ENCODE measurements around the gene NTN3. TPM values are rescaled to one million over a fixed set of nuclear protein-coding genes. Genes with fewer than 3 reads are reported as not detected.

NTN3 gene
- total and polyA plus RNA-seq, 12 donors, result 0.16 to 1.5 (median 0.32) TPM; not detected in 3

DNA sequence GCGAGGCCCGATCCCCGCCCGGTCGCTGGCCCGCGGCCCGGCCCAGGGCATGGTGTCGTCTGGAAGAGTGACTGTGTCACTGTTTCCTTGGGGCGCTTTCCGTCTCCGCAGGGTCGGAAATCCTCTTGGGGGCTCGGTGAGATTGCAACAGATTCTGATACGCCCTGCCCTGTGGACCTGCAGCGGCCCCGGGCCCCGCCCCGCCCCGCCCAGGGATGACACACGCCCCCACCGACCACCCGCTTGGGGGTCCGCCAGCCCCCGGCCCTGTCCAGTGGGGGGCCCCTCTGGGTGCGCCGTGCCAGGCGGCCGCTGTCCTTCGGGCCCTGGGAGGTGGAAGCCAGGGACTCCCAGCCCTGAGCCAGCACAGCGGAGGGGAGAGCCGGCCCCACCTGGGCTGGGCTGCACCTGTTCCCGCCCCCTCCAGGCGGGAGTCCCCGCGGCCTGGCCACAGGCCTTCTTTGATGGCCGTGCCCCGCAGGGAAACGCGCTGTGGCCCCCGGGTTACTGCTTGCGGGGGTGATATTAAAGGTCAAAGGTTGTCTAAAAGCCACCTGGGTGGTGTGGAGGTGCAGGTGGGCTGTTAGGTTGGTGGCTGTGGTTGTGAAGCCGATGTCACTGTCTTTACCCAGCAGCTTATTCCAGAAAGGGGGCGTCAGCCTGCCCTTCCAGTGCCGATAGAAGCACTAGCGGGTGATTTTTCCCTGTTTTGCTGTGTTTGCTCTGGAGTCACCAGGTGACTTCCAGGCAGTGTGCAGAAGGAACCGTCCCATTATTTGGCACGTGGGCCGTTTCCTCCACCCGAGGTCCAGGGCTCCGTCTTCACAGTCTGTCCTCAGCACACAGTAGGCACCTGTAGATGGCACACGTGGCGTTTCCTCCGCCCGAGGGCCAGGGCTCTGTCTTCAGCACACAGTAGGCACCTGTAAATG is 4.6 kb downstream of the NTN3 start:
- Histone ChIP-seq H3K36me3 (replicated peaks in 1 of 2) (no peaks in the 10 kb centered on the region), H3K27me3 (peaks cover 17% of the 10 kb centered on the region), H3K9me3 (replicated peaks in 1 of 3) (no peaks in the 10 kb centered on the region), H3K27ac (peak overlapping the region in 1 of 5 donors; percentile 92), H3K4me1 (replicated peaks in 1 of 2) (peaks cover 23 to 49% of the 10 kb centered on the region in 2 donors), H3K4me3 (peak overlapping the region in 3 of 4 donors; percentile 27 to 88 (median 32))
- TF ChIP-seq POLR2A (IDR thresholded peaks at IDR 0.05), result no peak
- TF ChIP-seq, protein P1, sequence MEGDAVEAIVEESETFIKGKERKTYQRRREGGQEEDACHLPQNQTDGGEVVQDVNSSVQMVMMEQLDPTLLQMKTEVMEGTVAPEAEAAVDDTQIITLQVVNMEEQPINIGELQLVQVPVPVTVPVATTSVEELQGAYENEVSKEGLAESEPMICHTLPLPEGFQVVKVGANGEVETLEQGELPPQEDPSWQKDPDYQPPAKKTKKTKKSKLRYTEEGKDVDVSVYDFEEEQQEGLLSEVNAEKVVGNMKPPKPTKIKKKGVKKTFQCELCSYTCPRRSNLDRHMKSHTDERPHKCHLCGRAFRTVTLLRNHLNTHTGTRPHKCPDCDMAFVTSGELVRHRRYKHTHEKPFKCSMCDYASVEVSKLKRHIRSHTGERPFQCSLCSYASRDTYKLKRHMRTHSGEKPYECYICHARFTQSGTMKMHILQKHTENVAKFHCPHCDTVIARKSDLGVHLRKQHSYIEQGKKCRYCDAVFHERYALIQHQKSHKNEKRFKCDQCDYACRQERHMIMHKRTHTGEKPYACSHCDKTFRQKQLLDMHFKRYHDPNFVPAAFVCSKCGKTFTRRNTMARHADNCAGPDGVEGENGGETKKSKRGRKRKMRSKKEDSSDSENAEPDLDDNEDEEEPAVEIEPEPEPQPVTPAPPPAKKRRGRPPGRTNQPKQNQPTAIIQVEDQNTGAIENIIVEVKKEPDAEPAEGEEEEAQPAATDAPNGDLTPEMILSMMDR (IDR thresholded peaks at IDR 0.05), result no peak
- 12 to 42% (median 22%) methylated on average over 13 to 55 of the region's 55 CpGs for WGBS, 4 donors
- DNase-seq, result no peak
- intact Hi-C loops (cut with DNase I), result no loop called here

DNA sequence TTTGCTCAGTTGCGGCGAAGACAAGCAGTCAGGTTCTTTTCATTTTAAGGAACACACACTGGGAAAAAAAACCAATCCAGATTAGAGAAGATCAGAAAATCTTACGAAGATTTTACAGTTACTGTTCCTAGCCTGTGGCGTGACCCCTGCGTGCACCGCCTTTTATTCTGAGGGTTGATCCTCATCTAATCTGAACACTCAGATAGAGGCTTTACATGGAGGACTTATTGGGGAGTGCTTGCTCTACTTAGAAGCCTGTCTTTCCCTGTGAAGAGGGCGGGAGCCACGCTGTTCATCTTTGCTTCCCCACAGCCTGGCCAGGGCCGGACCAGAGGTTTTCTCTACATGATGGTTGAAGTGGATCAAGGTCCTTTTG is 5.2 kb downstream of the NTN3 start:
- Histone ChIP-seq H3K4me1 (replicated peaks in 1 of 2) (peaks cover 18 to 42% of the 10 kb centered on the region in 2 donors), H3K9me3 (replicated peaks in 1 of 3) (no peaks in the 10 kb centered on the region), H3K4me3 (no peak overlapping the region), H3K27ac (no peak overlapping the region), H3K36me3 (replicated peaks in 1 of 2) (no peaks in the 10 kb centered on the region), H3K27me3 (peaks cover 15% of the 10 kb centered on the region)
- intact Hi-C loops (cut with DNase I), result no loop called here
- DNase-seq, result no peak
- WGBS, 4 donors, result 88 to 90% (median 90%) methylated on average over 9 of the region's 9 CpGs
- TF ChIP-seq, protein P1 (IDR thresholded peaks at IDR 0.05), result no peak
- no peak for TF ChIP-seq POLR2A (IDR thresholded peaks at IDR 0.05)

DNA sequence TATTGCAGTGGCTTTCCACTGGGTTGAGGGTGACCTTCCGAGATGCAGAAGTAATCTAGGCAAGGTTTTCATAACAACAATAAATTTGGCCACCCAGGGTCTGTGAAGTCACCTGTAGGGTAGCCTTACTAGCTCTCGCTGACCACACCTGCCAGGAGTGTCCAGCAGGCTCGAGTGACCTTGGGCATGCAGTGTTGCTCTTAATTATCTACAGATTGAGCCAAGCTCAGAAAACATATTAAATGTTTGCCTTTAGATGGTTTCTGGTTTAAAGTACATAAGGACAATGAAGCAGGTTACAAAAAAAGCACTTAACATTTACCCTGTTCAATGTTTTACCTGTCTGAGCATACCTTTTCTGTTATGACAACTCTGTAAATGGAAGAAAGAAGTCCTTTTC is 5.6 kb downstream of the NTN3 start:
- 70 to 83% (median 76%) methylated on average over 3 of the region's 3 CpGs for WGBS, 4 donors
- Histone ChIP-seq H3K27ac (no peak overlapping the region), H3K36me3 (replicated peaks in 1 of 2) (no peaks in the 10 kb centered on the region), H3K27me3 (peaks cover 11% of the 10 kb centered on the region), H3K4me3 (no peak overlapping the region), H3K9me3 (replicated peaks in 1 of 3) (no peaks in the 10 kb centered on the region), H3K4me1 (replicated peaks in 1 of 2) (peaks cover 14 to 38% of the 10 kb centered on the region in 2 donors)
- TF ChIP-seq POLR2A (IDR thresholded peaks at IDR 0.05), result no peak
- TF ChIP-seq, protein P1 (IDR thresholded peaks at IDR 0.05), result no peak
- intact Hi-C loops (cut with DNase I), result no loop called here
- DNase-seq, result no peak

DNA sequence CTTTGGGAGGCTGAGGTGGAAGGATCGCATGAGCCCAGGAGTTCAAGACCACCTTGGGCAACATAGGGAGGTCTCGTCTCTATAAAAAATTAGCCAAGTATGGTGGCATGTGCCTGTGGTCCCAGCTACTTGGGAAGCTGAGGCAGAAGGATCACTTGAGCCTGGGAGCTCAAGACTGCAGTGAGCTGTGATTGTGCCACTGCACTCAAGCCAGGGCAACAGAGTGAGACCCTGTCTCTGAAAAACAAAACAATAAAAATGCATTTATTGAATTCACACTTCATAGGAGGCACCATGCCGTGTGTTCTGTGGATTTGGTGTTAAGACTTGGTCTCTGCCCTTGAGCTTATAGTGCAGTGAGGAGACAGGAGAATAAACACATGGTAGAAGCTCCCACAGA is 6.2 kb downstream of the NTN3 start:
- DNase-seq, result no peak
- WGBS, 4 donors, result 95 to 100% (median 98%) methylated on average over 3 of the region's 3 CpGs
- H3K27ac ChIP-seq, result no peak overlapping the region
- intact Hi-C loops (cut with DNase I), result no loop called here
- peaks cover 6% of the 10 kb centered on the region for H3K27me3 ChIP-seq
- H3K9me3 ChIP-seq (replicated peaks in 1 of 3), result no peaks in the 10 kb centered on the region
- H3K4me3 ChIP-seq, result no peak overlapping the region
- no peak for TF ChIP-seq POLR2A (IDR thresholded peaks at IDR 0.05)
- TF ChIP-seq, protein P1 (IDR thresholded peaks at IDR 0.05), result no peak
- peaks cover 12 to 33% of the 10 kb centered on the region in 2 donors for H3K4me1 ChIP-seq (replicated peaks in 1 of 2)
- H3K36me3 ChIP-seq (replicated peaks in 1 of 2), result no peaks in the 10 kb centered on the region
